CD4-positive, alpha-beta T cell (primary cell): ENCODE results near the gene NID2. TPM values are rescaled to one million over a fixed set of nuclear protein-coding genes. Genes with fewer than 3 reads are reported as not detected.

Experiments used
- ATAC-seq: fragments of 200-7000 bp; cut with Tn5 transposase; one replicate; pipeline ENCODE4 v1.10.0; 2022; ENCODE audit warnings: mild to moderate bottlenecking; ENCODE audit not compliant: poor library complexity
- CTCF ChIA-PET: fragments of 350-600 bp; sonication (Branson Sonifier 250); formaldehyde crosslinking; loops from one replicate; lab custom pipeline; 2021; ENCODE audit warnings: antibody characterized with exemption, inconsistent platforms; lab: Charles Lee
- POLR2A ChIA-PET: fragments of 350-600 bp; sonication (Branson Sonifier 250); formaldehyde crosslinking; loops from one replicate; lab custom pipeline; 2021; ENCODE audit warnings: antibody characterized with exemption, inconsistent platforms; lab: Charles Lee
- DNase-seq, 14 experiments: peaks; one replicate each; pipeline ENCODE4 v3.0.0-alpha.2; 2013 to 2020; ENCODE audit warnings: mixed read lengths in 2 of 14
- H3K27ac ChIP-seq, 2 donors: one replicate each; pipeline versions ENCODE4 v1.5.1 to v1.7.0; 2013; ENCODE audit warnings: low read length in 2 of 2, low read depth in 1 of 2, mild to moderate bottlenecking in 1 of 2
- H3K27me3 ChIP-seq, 2 experiments: 1 replicate in 1 of 2; 2 replicates in 1 of 2; pipeline versions ENCODE4 v1.6.1 to v1.7.0; 2013; ENCODE audit warnings: low read length in 2 of 2, control low read depth in 1 of 2, mild to moderate bottlenecking in 1 of 2, moderate library complexity in 1 of 2; ENCODE audit not compliant: insufficient read depth in 2 of 2, control insufficient read depth in 1 of 2
- H3K36me3 ChIP-seq: one replicate; pipeline ENCODE4 v1.6.1; 2013; ENCODE audit warnings: low read length, control low read depth; ENCODE audit not compliant: insufficient read depth
- H3K4me1 ChIP-seq: one replicate; pipeline ENCODE4 v1.6.1; 2013; ENCODE audit warnings: low read length, control low read depth; ENCODE audit not compliant: insufficient read depth
- H3K4me3 ChIP-seq: one replicate; pipeline ENCODE4 v1.5.1; 2013; ENCODE audit warnings: mild to moderate bottlenecking, low read length, moderate library complexity
- H3K9me3 ChIP-seq, 2 experiments: 1 replicate in 1 of 2; 2 replicates in 1 of 2; pipeline versions ENCODE4 v1.6.1 to v1.7.0; 2013; ENCODE audit warnings: low read length in 2 of 2, mild to moderate bottlenecking in 2 of 2, control low read depth in 1 of 2, moderate library complexity in 1 of 2; ENCODE audit not compliant: control insufficient read depth in 1 of 2, insufficient read depth in 1 of 2
- H3K27ac Mint-ChIP-seq: one replicate; pipeline ENCODE4 v1.8.0; 2020; ENCODE audit warnings: mixed read lengths
- H3K27me3 Mint-ChIP-seq: one replicate; pipeline ENCODE4 v1.8.0; 2021; ENCODE audit warnings: mixed read lengths
- H3K36me3 Mint-ChIP-seq: one replicate; pipeline ENCODE4 v1.8.0; 2021; ENCODE audit warnings: low read depth, mixed read lengths
- H3K4me1 Mint-ChIP-seq: one replicate; pipeline ENCODE4 v1.8.0; 2021; ENCODE audit warnings: low read depth, mixed read lengths
- H3K4me3 Mint-ChIP-seq: one replicate; pipeline ENCODE4 v1.8.0; 2020; ENCODE audit warnings: mild to moderate bottlenecking, mixed read lengths
- H3K9me3 Mint-ChIP-seq: one replicate; pipeline ENCODE4 v1.8.0; 2020; ENCODE audit warnings: mixed read lengths
- intact Hi-C, 2 experiments: fragments of 100-400 bp; cut with DNase I in 1 of 2; cut with micrococcal nuclease in 1 of 2; formaldehyde crosslinking; loops; one replicate each; pipeline versions ENCODE4 v1.15.1 to v1.9.0; 2023 to 2025; cut with DNase I, micrococcal nuclease
- total RNA-seq, 174 experiments: library from RNA in 2 of 174; stranded (reverse) in 2 of 174; gene quantifications; one replicate each; pipeline ENCODE4 v1.2.3 and lab custom pipeline; 2021 to 2026
- TF ChIP-seq, protein P1 (sequence below): fragments of 200-600 bp; IDR thresholded peaks from one replicate; pipeline ENCODE4 v1.8.0; 2022; ENCODE audit warnings: antibody characterized with exemption, mild to moderate bottlenecking

NID2 gene
- total RNA-seq, 2 experiments from 2014 or later = 0.19 TPM; not detected in 1

DNA sequence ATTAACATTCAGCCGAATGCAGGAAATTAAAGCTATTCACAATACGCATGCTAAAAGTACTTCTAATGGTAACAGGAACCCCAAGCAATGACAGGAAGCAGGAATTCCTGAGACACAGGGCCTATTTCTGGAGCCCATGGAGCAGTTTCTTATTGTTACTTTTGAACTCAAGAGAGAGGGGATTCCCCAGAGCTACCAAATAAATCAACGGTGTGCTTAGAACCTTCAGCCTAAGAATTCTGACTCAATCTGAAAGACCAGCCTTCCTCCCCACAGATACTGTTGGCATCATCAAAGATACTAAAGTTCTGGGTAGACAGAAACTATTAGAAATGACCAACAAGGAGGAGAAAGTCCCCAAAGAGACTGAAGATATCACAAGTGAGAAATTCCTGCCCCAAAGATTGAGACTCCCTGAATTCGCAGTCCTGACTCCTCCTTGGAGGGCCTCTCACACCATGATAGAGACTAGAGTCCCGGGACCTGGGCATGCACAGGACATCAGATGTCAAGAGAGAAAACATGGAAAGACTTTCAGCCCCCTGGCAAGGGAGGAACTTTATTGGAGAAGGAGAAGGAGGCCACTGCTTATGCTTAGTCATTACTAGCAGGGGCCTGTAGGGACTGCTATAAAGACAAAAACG is 46.8 kb downstream of the NID2 start:
- ChIA-PET CTCF (no interaction called here), POLR2A (no interaction called here)
- Mint-ChIP-seq H3K4me3 (no peak overlapping the region), H3K36me3 (no peaks in the 10 kb centered on the region), H3K4me1 (peaks cover 26% of the 10 kb centered on the region), H3K27ac (no peak overlapping the region), H3K27me3 (no peaks in the 10 kb centered on the region), H3K9me3 (no peaks in the 10 kb centered on the region)
- DNase-seq (no peak), ATAC-seq (no peak)
- H3K27me3 ChIP-seq = no peaks in the 10 kb centered on the region
- peaks cover 8% of the 10 kb centered on the region for H3K4me1 ChIP-seq
- no peaks in the 10 kb centered on the region for H3K9me3 ChIP-seq
- H3K36me3 ChIP-seq = no peaks in the 10 kb centered on the region
- intact Hi-C loops = no loop called here
- no peak overlapping the region for H3K4me3 ChIP-seq
- TF ChIP-seq, protein P1, sequence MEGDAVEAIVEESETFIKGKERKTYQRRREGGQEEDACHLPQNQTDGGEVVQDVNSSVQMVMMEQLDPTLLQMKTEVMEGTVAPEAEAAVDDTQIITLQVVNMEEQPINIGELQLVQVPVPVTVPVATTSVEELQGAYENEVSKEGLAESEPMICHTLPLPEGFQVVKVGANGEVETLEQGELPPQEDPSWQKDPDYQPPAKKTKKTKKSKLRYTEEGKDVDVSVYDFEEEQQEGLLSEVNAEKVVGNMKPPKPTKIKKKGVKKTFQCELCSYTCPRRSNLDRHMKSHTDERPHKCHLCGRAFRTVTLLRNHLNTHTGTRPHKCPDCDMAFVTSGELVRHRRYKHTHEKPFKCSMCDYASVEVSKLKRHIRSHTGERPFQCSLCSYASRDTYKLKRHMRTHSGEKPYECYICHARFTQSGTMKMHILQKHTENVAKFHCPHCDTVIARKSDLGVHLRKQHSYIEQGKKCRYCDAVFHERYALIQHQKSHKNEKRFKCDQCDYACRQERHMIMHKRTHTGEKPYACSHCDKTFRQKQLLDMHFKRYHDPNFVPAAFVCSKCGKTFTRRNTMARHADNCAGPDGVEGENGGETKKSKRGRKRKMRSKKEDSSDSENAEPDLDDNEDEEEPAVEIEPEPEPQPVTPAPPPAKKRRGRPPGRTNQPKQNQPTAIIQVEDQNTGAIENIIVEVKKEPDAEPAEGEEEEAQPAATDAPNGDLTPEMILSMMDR = no peak
- H3K27ac ChIP-seq = no peak overlapping the region

- H3K36me3 ChIP-seq = no peaks in the 10 kb centered on the region
- Mint-ChIP-seq H3K9me3 (no peaks in the 10 kb centered on the region), H3K36me3 (no peaks in the 10 kb centered on the region), H3K4me1 (peaks cover 26% of the 10 kb centered on the region), H3K4me3 (no peak overlapping the region), H3K27ac (no peak overlapping the region), H3K27me3 (peaks cover 6% of the 10 kb centered on the region)
- H3K4me1 ChIP-seq = peaks cover 8% of the 10 kb centered on the region
- TF ChIP-seq, protein P1 = no peak
- H3K27ac ChIP-seq = no peak overlapping the region
- ATAC-seq (no peak), DNase-seq (peak in 2 of 14 experiments; percentile 16 to 26)
- ChIA-PET CTCF (no interaction called here), POLR2A (no interaction called here)
- intact Hi-C loops = no loop called here
- H3K9me3 ChIP-seq = no peaks in the 10 kb centered on the region
- no peak overlapping the region for H3K4me3 ChIP-seq
- H3K27me3 ChIP-seq = no peaks in the 10 kb centered on the region
Observed at GRCh38 chr14:52020866-52021717, 47.8 kb downstream of the NID2 start.

DNA sequence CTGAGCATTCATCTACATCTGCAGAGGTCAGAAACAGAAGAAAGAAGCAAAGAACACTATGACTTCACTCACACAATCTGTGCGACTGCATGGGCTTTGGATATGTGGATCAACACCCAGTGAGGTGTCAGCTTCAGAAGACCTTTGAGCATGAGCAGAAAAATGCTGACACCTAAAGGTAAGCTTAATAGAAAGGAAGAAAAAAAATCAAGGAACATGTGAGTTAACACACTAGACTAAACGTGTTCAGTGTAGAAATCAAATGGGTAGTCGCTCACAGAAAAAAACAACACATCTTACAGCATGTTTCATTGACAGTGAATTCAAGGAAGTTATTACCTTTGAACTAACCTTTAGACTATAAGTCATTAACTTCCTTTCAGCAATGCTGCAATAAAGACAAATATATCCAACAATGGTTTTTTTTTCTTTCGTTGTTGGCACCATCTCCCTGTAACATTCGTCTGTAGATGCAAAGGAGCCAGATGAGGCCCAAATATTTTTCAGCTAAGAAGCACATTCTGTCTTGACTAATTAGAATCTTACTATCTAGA is 48.6 kb downstream of the NID2 start:
- H3K27me3 Mint-ChIP-seq = peaks cover 6% of the 10 kb centered on the region
- H3K27ac Mint-ChIP-seq = peak overlapping the region; percentile 60
- ChIA-PET POLR2A (no interaction called here), CTCF (no interaction called here)
- Histone ChIP-seq H3K27me3 (no peaks in the 10 kb centered on the region), H3K9me3 (no peaks in the 10 kb centered on the region), H3K27ac (no peak overlapping the region), H3K36me3 (no peaks in the 10 kb centered on the region), H3K4me1 (peaks cover 8% of the 10 kb centered on the region), H3K4me3 (no peak overlapping the region)
- no peaks in the 10 kb centered on the region for H3K9me3 Mint-ChIP-seq
- ATAC-seq = no peak
- H3K36me3 Mint-ChIP-seq = no peaks in the 10 kb centered on the region
- no peak for DNase-seq
- no peak overlapping the region for H3K4me3 Mint-ChIP-seq
- intact Hi-C loops = no loop called here
- H3K4me1 Mint-ChIP-seq = peaks cover 26% of the 10 kb centered on the region
- TF ChIP-seq, protein P1 = no peak
